Measurements from ENCODE around the gene ABCC6. TPM values are rescaled to one million over a fixed set of nuclear protein-coding genes. Genes with fewer than 3 reads are reported as not detected.
A peak's percentile ranks its signal among the peaks of the same experiment; 100 is the strongest.
"Not testable (repeated sequence)": the region's sequence is repeated elsewhere in the genome, so short reads cannot be mapped to it uniquely, and the experiment has no call there.

Gene ABCC6
- total RNA-seq (2021; ENCODE audit: unreplicated experiment) (2.9 TPM), Bru-seq, nascent RNA (percentile 31 among the genes with signal in this experiment), BruChase-seq, experiment 1, labeled RNA remaining after a 2-hour chase (percentile 30 among the genes with signal in this experiment), BruChase-seq, experiment 2, labeled RNA remaining after a 6-hour chase (percentile 27 among the genes with signal in this experiment)
- polyA plus RNA-seq (2012; ENCODE audit: insufficient read length): 2.7 TPM
- long read RNA-seq: 0 reads

- BruUV-seq (replicated peaks); H3K4me1 ChIP-seq (ENCODE audit: control insufficient read depth, insufficient read depth, low read length); H3K36me3 ChIP-seq (ENCODE audit: control insufficient read depth, insufficient read depth, low read length); intact Hi-C loops (cut with micrococcal nuclease; ENCODE audit: unreplicated experiment); POLR2A ChIA-PET; CTCF ChIA-PET; H3K27me3 ChIP-seq (ENCODE audit: control insufficient read depth, insufficient read depth, low read length); DNase-seq (ENCODE audit: low read depth, low spot score); in situ Hi-C loops (cut with HindIII; ENCODE audit: low pct_unique_long_range_greater_than_20kb, low sequenced_read_pairs); H3K9me3 ChIP-seq (ENCODE audit: control insufficient read depth, insufficient read depth, low read depth, low read length); H3K27ac ChIP-seq (ENCODE audit: low read length): not testable (repeated sequence)
- ATAC-seq: peak; percentile 98
- H3K4me3 ChIP-seq (ENCODE audit: low read depth in 2 of 2, low read length in 2 of 2): peak within 1 kb of the TSS; percentile 15 to 39
Observed at GRCh38 chr16:16222850-16223661, at the start of gene ABCC6. ABCC6 (minus strand) TSS chr16:16223494; CDS start chr16:16223434, 60 bp downstream.

GRCh38 chr16:16272573-16273221 is 49.4 kb upstream of the ABCC6 start:
- H3K27me3 ChIP-seq (ENCODE audit: control insufficient read depth, insufficient read depth, low read length); CTCF ChIA-PET; H3K36me3 ChIP-seq (ENCODE audit: control insufficient read depth, insufficient read depth, low read length); BruUV-seq (replicated peaks); intact Hi-C loops (cut with micrococcal nuclease; ENCODE audit: unreplicated experiment); DNase-seq (ENCODE audit: low read depth, low spot score); H3K4me1 ChIP-seq (ENCODE audit: control insufficient read depth, insufficient read depth, low read length); in situ Hi-C loops (cut with HindIII; ENCODE audit: low pct_unique_long_range_greater_than_20kb, low sequenced_read_pairs); H3K4me3 ChIP-seq (ENCODE audit: low read depth in 2 of 2, low read length in 2 of 2); H3K9me3 ChIP-seq (ENCODE audit: control insufficient read depth, insufficient read depth, low read depth, low read length); POLR2A ChIA-PET; H3K27ac ChIP-seq (ENCODE audit: low read length); ATAC-seq: not testable (repeated sequence)

- CTCF ChIA-PET; DNase-seq (ENCODE audit: low read depth, low spot score); H3K27me3 ChIP-seq (ENCODE audit: control insufficient read depth, insufficient read depth, low read length); BruUV-seq (replicated peaks); intact Hi-C loops (cut with micrococcal nuclease; ENCODE audit: unreplicated experiment); H3K27ac ChIP-seq (ENCODE audit: low read length); H3K4me1 ChIP-seq (ENCODE audit: control insufficient read depth, insufficient read depth, low read length); H3K9me3 ChIP-seq (ENCODE audit: control insufficient read depth, insufficient read depth, low read depth, low read length); in situ Hi-C loops (cut with HindIII; ENCODE audit: low pct_unique_long_range_greater_than_20kb, low sequenced_read_pairs); ATAC-seq; H3K36me3 ChIP-seq (ENCODE audit: control insufficient read depth, insufficient read depth, low read length); POLR2A ChIA-PET; H3K4me3 ChIP-seq (ENCODE audit: low read depth in 2 of 2, low read length in 2 of 2): not testable (repeated sequence)
Observed at GRCh38 chr16:16271658-16272057, 48.4 kb upstream of the ABCC6 start.

- H3K9me3 ChIP-seq (ENCODE audit: control insufficient read depth, insufficient read depth, low read depth, low read length); ATAC-seq; H3K4me1 ChIP-seq (ENCODE audit: control insufficient read depth, insufficient read depth, low read length); in situ Hi-C loops (cut with HindIII; ENCODE audit: low pct_unique_long_range_greater_than_20kb, low sequenced_read_pairs); intact Hi-C loops (cut with micrococcal nuclease; ENCODE audit: unreplicated experiment); BruUV-seq (replicated peaks); H3K36me3 ChIP-seq (ENCODE audit: control insufficient read depth, insufficient read depth, low read length); POLR2A ChIA-PET; H3K27me3 ChIP-seq (ENCODE audit: control insufficient read depth, insufficient read depth, low read length); H3K4me3 ChIP-seq (ENCODE audit: low read depth in 2 of 2, low read length in 2 of 2); H3K27ac ChIP-seq (ENCODE audit: low read length); DNase-seq (ENCODE audit: low read depth, low spot score); CTCF ChIA-PET: not testable (repeated sequence)
Observed at GRCh38 chr16:16268185-16268808, 45.0 kb upstream of the ABCC6 start.

- CTCF ChIA-PET; BruUV-seq (replicated peaks); in situ Hi-C loops (cut with HindIII; ENCODE audit: low pct_unique_long_range_greater_than_20kb, low sequenced_read_pairs); H3K4me3 ChIP-seq (ENCODE audit: low read depth in 2 of 2, low read length in 2 of 2); DNase-seq (ENCODE audit: low read depth, low spot score); intact Hi-C loops (cut with micrococcal nuclease; ENCODE audit: unreplicated experiment); ATAC-seq; H3K9me3 ChIP-seq (ENCODE audit: control insufficient read depth, insufficient read depth, low read depth, low read length); H3K27ac ChIP-seq (ENCODE audit: low read length); POLR2A ChIA-PET; H3K4me1 ChIP-seq (ENCODE audit: control insufficient read depth, insufficient read depth, low read length); H3K27me3 ChIP-seq (ENCODE audit: control insufficient read depth, insufficient read depth, low read length); H3K36me3 ChIP-seq (ENCODE audit: control insufficient read depth, insufficient read depth, low read length): not testable (repeated sequence)
Observed at GRCh38 chr16:16267708-16268107, 44.4 kb upstream of the ABCC6 start.

GRCh38 chr16:16265044-16265443 is 41.8 kb upstream of the ABCC6 start:
- H3K27me3 ChIP-seq (ENCODE audit: control insufficient read depth, insufficient read depth, low read length); ATAC-seq; H3K4me3 ChIP-seq (ENCODE audit: low read depth in 2 of 2, low read length in 2 of 2); H3K27ac ChIP-seq (ENCODE audit: low read length); intact Hi-C loops (cut with micrococcal nuclease; ENCODE audit: unreplicated experiment); CTCF ChIA-PET; POLR2A ChIA-PET; H3K4me1 ChIP-seq (ENCODE audit: control insufficient read depth, insufficient read depth, low read length); in situ Hi-C loops (cut with HindIII; ENCODE audit: low pct_unique_long_range_greater_than_20kb, low sequenced_read_pairs); DNase-seq (ENCODE audit: low read depth, low spot score); BruUV-seq (replicated peaks); H3K36me3 ChIP-seq (ENCODE audit: control insufficient read depth, insufficient read depth, low read length); H3K9me3 ChIP-seq (ENCODE audit: control insufficient read depth, insufficient read depth, low read depth, low read length): not testable (repeated sequence)

- POLR2A ChIA-PET; H3K36me3 ChIP-seq (ENCODE audit: control insufficient read depth, insufficient read depth, low read length); H3K9me3 ChIP-seq (ENCODE audit: control insufficient read depth, insufficient read depth, low read depth, low read length); intact Hi-C loops (cut with micrococcal nuclease; ENCODE audit: unreplicated experiment); BruUV-seq (replicated peaks); H3K4me3 ChIP-seq (ENCODE audit: low read depth in 2 of 2, low read length in 2 of 2); in situ Hi-C loops (cut with HindIII; ENCODE audit: low pct_unique_long_range_greater_than_20kb, low sequenced_read_pairs); ATAC-seq; DNase-seq (ENCODE audit: low read depth, low spot score); H3K4me1 ChIP-seq (ENCODE audit: control insufficient read depth, insufficient read depth, low read length); H3K27me3 ChIP-seq (ENCODE audit: control insufficient read depth, insufficient read depth, low read length); H3K27ac ChIP-seq (ENCODE audit: low read length); CTCF ChIA-PET: not testable (repeated sequence)
Observed at GRCh38 chr16:16263947-16264346, 40.7 kb upstream of the ABCC6 start.
